Measurements from ENCODE around the gene CCR6.
A peak's percentile ranks its signal among the peaks of the same experiment; 100 is the strongest.
"Not testable (repeated sequence)": the region's sequence is repeated elsewhere in the genome, so short reads cannot be mapped to it uniquely, and the experiment has no call there.

The CCR6 gene

GRCh38 chr6:167143041-167143440, 20.1 kb downstream of the CCR6 start:
- no peak for DNase-seq (ENCODE audit: low spot score)

- no peak for DNase-seq (ENCODE audit: low spot score)
These were observed 22.6 kb downstream of the CCR6 start for GRCh38 chr6:167145461-167145860.

DNA sequence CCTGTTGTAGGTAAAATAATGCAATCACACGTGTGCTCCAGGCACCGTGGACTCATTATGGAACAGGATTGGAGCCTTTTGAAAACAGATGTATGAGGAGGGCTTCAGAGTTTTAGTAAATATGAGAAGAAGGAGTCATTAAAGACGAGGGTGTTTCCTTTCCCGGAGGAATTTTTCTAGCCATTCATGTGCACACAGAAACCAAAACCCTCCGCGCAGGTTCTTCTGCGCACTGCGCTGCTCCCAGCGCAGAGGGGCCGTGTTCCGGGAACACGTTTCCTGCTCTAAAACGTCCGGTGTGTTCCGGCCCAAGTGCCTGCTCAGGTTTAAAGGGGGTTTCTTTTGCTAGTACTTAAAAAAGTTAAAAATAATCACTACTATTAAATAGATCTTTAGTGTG, 23.2 kb downstream of the CCR6 start:
- no peak for DNase-seq (ENCODE audit: low spot score)

GRCh38 chr6:167146977-167147376, 24.1 kb downstream of the CCR6 start:
- no peak for DNase-seq (ENCODE audit: low spot score)

- no peak for DNase-seq (ENCODE audit: low spot score)
These were observed 25.1 kb downstream of the CCR6 start for GRCh38 chr6:167148021-167148420.

GRCh38 chr6:167148997-167149396, 26.1 kb downstream of the CCR6 start:
- DNase-seq (ENCODE audit: low spot score) = no peak

DNA sequence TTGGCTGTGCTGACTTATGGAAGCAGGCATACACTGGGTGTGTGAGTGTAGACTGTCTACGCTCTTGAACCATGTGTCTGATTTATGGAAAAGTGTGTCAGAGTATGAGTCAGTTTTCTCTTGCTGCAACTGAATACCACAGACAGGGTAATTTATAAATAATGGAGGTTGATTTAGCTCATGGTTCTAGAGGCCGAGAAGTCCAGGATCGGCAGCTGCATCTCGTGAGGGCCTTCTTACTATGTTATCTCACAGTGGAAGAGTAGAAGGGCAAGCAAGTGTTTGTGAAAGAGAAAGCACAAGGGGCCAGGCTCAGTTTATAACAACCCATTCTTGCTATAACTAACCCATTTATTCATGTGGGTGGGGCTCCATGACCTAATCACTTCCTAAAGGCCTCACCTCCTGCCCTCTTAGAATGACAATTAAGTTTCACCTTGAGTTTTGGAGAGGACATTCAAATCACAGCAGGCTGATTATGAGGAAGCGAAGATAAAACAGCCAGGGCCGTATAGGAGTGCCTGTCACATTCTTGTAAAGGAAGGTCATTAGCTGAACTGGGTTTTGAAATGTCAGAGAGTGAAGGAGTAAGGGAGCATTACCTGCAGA, 28.1 kb downstream of the CCR6 start:
- DNase-seq (ENCODE audit: low spot score) = no peak

- no peak for DNase-seq (ENCODE audit: low spot score)
These were observed 28.8 kb downstream of the CCR6 start for GRCh38 chr6:167151648-167152047.

DNA sequence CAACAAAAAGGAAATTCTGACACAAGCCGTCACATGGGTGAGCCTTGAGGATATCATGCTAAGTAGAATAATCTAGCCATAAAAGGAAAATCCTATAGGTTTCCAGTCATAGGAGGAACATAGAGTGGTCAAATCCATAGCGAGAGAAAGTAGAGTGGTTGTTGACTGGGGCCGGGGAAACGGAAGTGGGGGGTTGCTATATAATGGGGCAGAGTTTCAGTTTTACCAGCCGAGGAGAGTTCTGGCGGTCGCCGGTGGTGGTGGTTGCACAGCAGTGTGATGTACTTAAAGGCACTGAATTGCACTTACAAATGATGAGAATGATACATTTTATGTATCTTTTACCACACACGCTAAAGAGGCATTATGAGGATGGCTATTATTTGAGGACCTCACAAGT, 30.0 kb downstream of the CCR6 start:
- DNase-seq (ENCODE audit: low spot score) = no peak

GRCh38 chr6:167153521-167153959, 30.6 kb downstream of the CCR6 start:
- peak; percentile 25 for DNase-seq (ENCODE audit: low spot score)

- no peak for DNase-seq (ENCODE audit: low spot score)
These were observed 31.4 kb downstream of the CCR6 start for GRCh38 chr6:167154291-167154690.

DNA sequence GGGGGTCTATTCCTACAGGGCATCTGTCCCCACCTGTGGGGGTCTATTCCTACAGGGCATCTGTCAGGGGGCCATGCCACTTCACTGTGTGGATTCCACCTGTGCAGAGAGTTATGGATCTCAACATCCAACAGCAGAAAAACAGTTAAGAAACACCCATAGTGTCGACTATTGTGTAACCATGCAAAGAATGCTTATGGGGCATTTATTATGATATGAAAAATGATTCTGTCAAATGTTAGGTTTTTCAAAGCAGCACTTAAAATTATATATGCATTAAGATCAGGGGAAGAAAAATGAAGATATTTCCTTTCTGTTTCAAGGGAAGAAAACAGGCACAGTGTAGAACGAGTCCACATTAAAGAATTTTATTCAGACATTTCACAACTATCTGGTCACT, 32.0 kb downstream of the CCR6 start:
- no peak for DNase-seq (ENCODE audit: low spot score)

DNA sequence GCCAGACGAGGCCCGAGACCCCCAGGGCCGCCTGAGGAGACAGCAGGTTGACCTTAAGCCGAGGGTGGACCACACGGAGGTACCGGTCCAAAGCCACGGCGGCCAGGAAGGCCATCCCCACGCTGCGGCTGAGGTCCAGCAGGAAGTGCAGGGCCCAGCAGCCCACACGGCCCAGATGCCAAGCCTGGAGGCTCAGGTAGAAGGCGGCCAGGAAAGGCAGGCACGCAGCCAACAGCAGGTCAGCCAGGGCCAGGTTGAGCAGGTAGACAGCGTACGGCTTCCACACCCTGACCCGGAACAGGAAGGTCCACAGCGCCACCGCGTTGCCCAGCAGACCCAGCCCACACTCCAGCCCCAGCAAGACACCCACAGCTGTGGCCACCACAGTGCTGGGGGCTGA, 34.5 kb downstream of the CCR6 start:
- DNase-seq (ENCODE audit: low spot score) = no peak

DNA sequence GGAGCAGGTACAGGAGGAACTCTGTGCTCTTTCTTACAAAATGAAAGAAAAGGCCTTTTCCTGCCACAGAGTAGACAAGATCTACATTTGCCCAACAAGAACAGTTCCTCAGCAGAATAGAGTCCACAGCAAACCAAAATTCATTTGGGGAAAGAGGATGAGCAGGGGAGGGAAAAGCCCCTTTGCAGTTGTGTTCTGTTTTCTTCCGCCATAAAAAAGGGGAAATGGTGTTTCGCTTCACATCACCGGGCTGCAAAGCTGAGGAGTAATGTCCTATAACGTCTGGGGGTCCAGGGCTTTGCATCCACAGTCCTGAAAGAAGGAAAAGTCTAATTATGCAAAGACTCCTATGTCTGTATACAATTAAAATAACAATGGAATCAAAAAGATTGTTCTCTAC, 35.0 kb downstream of the CCR6 start, which contains the start of gene GPR31:
TSS of gene GPR31 (minus strand) at position 118 of the 400 bp plus-strand sequence. CDS start 149 bp downstream, outside the sequence.
- no peak for DNase-seq (ENCODE audit: low spot score)

DNA sequence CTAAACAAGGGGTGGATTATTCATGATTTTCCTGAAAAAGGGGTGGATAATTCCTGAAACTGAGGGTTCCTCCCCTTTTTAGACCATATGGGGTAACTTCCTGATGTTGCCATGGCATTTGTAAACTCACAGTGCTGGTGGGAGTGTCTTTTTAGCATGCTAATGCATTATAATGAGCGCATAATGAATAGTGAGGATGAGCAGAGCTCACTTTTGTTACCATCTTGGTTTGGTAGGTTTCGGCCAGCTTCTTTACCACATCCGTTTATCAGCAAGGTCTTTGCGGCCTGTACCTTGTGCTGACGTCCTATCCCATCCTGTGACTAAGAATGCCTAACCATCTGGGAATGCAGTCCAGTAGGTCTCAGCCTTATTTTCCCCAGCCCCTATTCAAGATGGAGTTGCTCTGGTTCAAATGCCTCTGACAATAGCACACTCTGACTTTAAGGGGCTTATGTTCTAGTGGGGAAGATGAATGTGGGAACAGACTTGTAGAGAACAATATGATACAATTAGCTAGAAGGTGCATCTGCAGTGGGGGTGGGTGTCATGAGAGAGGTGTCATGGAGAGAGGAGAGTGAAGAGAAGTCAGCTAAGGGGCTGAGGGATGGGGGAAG, 39.1 kb downstream of the CCR6 start:
- DNase-seq (ENCODE audit: low spot score) = no peak

- DNase-seq (ENCODE audit: low spot score) = no peak
These were observed 39.7 kb downstream of the CCR6 start for GRCh38 chr6:167162591-167162990.

GRCh38 chr6:167163476-167164011, 40.6 kb downstream of the CCR6 start:
- DNase-seq (ENCODE audit: low spot score) = no peak

GRCh38 chr6:167164261-167164660, 41.4 kb downstream of the CCR6 start:
- DNase-seq (ENCODE audit: low spot score) = no peak

GRCh38 chr6:167165858-167166471, 43.1 kb downstream of the CCR6 start:
- DNase-seq (ENCODE audit: low spot score) = no peak

GRCh38 chr6:167167699-167168098, 44.8 kb downstream of the CCR6 start:
- DNase-seq (ENCODE audit: low spot score) = not testable (repeated sequence)

DNA sequence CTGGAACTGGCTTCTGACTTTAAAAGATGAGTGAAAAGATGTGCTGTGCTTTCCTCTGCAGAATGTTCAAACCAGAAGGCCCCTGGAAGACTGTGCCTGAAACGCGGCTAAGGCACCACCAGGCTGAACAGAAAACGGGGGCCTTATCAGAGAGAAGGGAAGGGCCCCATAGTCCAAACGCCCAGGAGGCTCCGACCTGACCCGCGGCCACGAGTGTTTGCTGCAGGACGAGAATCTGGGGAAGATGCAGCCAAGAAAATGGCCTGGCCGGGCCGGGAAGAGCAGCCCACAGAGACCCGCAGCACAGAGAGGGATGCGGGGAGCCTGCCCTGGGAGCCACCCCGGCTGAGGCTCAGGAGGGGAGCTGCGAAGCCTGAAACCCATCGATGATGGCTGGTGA, 45.4 kb downstream of the CCR6 start:
- not testable (repeated sequence) for DNase-seq (ENCODE audit: low spot score)

DNA sequence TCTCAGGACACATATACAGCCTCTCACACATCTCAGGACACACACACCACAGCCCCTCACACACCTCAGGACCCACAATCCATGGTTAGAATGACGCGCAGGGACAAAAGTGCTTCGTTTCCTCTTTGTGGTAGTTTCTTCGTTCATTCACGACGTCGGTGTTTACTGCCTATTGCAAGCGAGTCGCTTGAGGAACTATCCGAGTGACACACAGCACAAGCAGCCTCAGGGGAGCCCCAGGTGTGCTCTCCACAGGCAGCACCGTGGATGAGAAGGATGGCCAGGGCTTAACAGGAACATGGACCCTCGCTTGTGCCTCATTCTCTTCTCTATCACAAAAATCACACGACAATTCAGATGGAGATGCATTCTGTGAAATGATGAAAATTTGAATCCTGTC, 47.0 kb downstream of the CCR6 start:
- DNase-seq (ENCODE audit: low spot score) = not testable (repeated sequence)

DNA sequence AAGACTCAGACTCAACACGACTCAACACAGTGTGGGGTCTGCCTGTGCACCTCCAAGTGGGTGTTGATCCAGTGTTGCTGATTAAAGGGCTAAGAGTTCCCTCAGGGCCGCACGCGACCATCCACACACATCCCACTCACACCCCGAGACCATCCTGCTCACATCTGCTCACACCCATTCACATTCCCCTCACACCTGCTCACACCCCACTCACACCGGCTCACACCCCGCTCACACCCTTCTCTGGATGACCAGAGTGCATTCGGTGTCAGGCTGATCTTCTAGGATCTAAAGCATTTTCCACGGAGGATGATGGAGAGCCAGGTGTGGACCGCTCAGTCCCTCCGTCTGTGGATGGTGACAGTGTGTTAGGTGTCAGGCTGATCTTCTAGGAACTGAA, 48.4 kb downstream of the CCR6 start:
- not testable (repeated sequence) for DNase-seq (ENCODE audit: low spot score)
